ENCODE measurements around the gene ARHGAP26.

ARHGAP26 gene

DNA sequence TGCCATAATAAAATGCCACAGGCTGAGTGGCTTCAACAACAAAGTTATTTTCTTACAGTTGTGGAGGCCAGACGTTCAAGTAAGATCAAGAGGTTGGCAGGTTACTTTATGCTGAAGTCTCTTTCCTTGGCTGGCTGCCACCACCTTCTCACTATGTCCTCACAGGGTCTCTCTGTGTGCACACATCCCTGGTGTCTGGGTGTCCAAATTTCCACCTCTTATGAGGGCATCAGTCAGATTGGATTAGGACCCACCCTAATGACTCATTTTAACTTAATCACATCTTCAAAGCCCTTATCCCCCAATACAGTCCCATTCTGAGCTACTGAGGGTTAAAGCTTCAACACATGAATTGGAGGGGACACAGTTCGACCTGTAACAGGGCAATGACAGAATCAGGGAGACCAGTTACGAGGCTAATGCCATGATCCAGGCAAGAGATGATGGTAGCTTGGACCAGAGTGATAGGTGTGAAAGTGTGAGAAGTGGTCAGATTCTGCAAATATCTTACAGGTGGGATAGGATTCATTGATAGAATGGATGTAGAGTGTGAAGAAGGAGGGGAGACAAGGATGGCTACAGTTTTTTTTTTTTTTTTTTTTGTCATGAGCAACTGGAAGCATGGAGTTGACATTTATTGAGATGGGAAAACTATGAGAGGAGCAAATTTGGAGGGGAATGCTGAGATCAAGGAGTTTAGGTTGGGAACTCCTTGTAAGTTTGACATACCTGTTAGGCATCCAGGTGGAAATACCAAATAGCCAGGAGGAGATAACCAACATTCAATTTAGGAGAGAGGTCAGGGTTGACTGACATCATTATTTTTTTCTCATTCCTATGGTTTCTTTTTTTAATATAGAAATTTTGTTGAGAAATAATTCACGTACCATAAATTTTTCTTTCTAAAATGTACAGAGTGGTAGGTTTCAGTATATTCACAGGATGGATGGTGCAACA is 44.7 kb upstream of the ARHGAP26 start:
- TF ChIP-seq, protein P1, sequence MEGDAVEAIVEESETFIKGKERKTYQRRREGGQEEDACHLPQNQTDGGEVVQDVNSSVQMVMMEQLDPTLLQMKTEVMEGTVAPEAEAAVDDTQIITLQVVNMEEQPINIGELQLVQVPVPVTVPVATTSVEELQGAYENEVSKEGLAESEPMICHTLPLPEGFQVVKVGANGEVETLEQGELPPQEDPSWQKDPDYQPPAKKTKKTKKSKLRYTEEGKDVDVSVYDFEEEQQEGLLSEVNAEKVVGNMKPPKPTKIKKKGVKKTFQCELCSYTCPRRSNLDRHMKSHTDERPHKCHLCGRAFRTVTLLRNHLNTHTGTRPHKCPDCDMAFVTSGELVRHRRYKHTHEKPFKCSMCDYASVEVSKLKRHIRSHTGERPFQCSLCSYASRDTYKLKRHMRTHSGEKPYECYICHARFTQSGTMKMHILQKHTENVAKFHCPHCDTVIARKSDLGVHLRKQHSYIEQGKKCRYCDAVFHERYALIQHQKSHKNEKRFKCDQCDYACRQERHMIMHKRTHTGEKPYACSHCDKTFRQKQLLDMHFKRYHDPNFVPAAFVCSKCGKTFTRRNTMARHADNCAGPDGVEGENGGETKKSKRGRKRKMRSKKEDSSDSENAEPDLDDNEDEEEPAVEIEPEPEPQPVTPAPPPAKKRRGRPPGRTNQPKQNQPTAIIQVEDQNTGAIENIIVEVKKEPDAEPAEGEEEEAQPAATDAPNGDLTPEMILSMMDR (conservative IDR thresholded peaks at IDR 0.05; ENCODE audit: low read depth): no peak
- CTCF ChIA-PET: interaction anchor here (0.6 to 1.0 kb wide), 2 partner anchors 12 to 163 kb away, joined by 3 to 4 read pairs; no protein-coding TSS in a partner anchor
- DNase-seq (ENCODE audit: low spot score): no peak
- peak overlapping the region; percentile 92 for H3K27ac ChIP-seq
- POLR2A ChIA-PET (ENCODE audit: low non-redundant PET): no interaction called here

DNA sequence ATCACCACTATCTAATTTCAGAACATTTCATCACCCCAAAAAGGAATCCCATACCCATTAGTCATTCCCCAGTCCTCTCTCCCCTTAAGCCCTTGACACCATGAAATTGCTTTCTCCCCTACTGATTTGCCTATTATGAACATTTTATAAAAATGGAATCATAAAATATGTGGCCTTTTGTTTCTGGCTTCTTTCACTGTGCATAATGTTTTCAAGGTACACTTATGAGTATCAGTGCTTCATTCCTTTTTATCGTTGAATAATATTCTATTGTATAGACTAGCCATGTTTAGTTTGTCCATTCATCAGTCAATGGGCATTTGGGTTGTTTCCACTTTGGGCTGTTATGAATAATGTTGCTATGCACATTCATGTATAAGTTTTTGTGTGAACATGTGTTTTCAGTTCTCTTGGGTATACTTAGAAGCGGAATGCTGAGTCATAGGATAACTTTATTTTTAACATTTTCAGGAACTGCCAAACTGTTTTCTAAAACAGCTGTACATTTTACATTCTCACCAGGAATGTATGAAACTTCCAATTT is 43.9 kb upstream of the ARHGAP26 start:
- H3K27ac ChIP-seq: no peak overlapping the region
- ChIA-PET CTCF (interaction anchor here (0.7 to 1.6 kb wide), 3 partner anchors 7 to 162 kb away, joined by 4 read pairs; no protein-coding TSS in a partner anchor), POLR2A (ENCODE audit: low non-redundant PET) (no interaction called here)
- TF ChIP-seq, protein P1 (conservative IDR thresholded peaks at IDR 0.05; ENCODE audit: low read depth): no peak
- DNase-seq (ENCODE audit: low spot score): peak; percentile 93

GRCh38 chr5:142727735-142728047 is 42.5 kb upstream of the ARHGAP26 start:
- H3K27ac ChIP-seq: peak overlapping the region; percentile 86
- POLR2A ChIA-PET (ENCODE audit: low non-redundant PET): no interaction called here
- CTCF ChIA-PET: interaction anchor here (0.6 to 1.6 kb wide), 3 partner anchors 10 to 139 kb away, joined by 4 read pairs; no protein-coding TSS in a partner anchor
- TF ChIP-seq, protein P1 (conservative IDR thresholded peaks at IDR 0.05; ENCODE audit: low read depth): no peak
- DNase-seq (ENCODE audit: low spot score): no peak

GRCh38 chr5:142735323-142736246 is 34.6 kb upstream of the ARHGAP26 start:
- POLR2A ChIA-PET (ENCODE audit: low non-redundant PET): no interaction called here

GRCh38 chr5:142736247-142736632 is 33.9 kb upstream of the ARHGAP26 start:
- no peak overlapping the region for H3K27ac ChIP-seq
- no peak for DNase-seq (ENCODE audit: low spot score)
- TF ChIP-seq, protein P1 (conservative IDR thresholded peaks at IDR 0.05; ENCODE audit: low read depth): no peak
- CTCF ChIA-PET: interaction anchor here (0.6 to 1.5 kb wide), 4 partner anchors 13 to 131 kb away, joined by 3 to 4 read pairs (median 4); no protein-coding TSS in a partner anchor
- POLR2A ChIA-PET (ENCODE audit: low non-redundant PET): no interaction called here

More at GRCh38 chr5:142735323-142736246, 34.6 kb upstream of the ARHGAP26 start:
- DNase-seq (ENCODE audit: low spot score): no peak
- no peak overlapping the region for H3K27ac ChIP-seq
- TF ChIP-seq, protein P1 (conservative IDR thresholded peaks at IDR 0.05; ENCODE audit: low read depth): no peak
- CTCF ChIA-PET: interaction anchor here (1.1 to 1.5 kb wide), 3 partner anchors 14 to 131 kb away, joined by 3 to 4 read pairs (median 4); no protein-coding TSS in a partner anchor

- TF ChIP-seq, protein P1 (conservative IDR thresholded peaks at IDR 0.05; ENCODE audit: low read depth): no peak
- ChIA-PET CTCF (interaction anchor here (0.5 to 1.5 kb wide), 4 partner anchors 108 to 1171 kb away, joined by 3 read pairs; no protein-coding TSS in a partner anchor), POLR2A (ENCODE audit: low non-redundant PET) (no interaction called here)
- DNase-seq (ENCODE audit: low spot score): no peak
- H3K27ac ChIP-seq: no peak overlapping the region
Measured at GRCh38 chr5:142737179-142737578, 33.0 kb upstream of the ARHGAP26 start.
